CD14-positive monocyte (primary cell): ENCODE results near the gene L3MBTL4. TPM values are rescaled to one million over a fixed set of nuclear protein-coding genes. Genes with fewer than 3 reads are reported as not detected.

Experiments
- DNase-seq, 3 donors: peaks; one replicate each; pipeline ENCODE4 v3.0.0-alpha.2; 2011 to 2022
- H2AFZ ChIP-seq: 2 replicates; pipeline ENCODE4 v1.6.0; 2012; ENCODE audit warnings: mild to moderate bottlenecking, low read depth, low read length, inconsistent platforms; ENCODE audit not compliant: insufficient read depth, poor library complexity, severe bottlenecking
- H3K27ac ChIP-seq, 2 donors: 1 replicate in 1 of 2; 2 replicates in 1 of 2; pipeline ENCODE4 v1.5.1; 2012 to 2013; ENCODE audit warnings: low read length in 2 of 2, control low read depth in 1 of 2, inconsistent platforms in 1 of 2, low read depth in 1 of 2, mild to moderate bottlenecking in 1 of 2
- H3K27me3 ChIP-seq, 2 donors: one replicate each; pipeline versions ENCODE4 v1.6.0 to v1.6.1; 2011 to 2013; ENCODE audit warnings: low read length in 2 of 2; ENCODE audit not compliant: control insufficient read depth in 2 of 2, insufficient read depth in 2 of 2
- H3K36me3 ChIP-seq, 2 donors: replicated peaks in 1 of 2; 1 replicate in 1 of 2; 2 replicates in 1 of 2; pipeline versions ENCODE4 v1.5.1 to v1.6.1; 2012 to 2013; ENCODE audit warnings: low read length in 2 of 2, control low read depth in 1 of 2, inconsistent platforms in 1 of 2, mild to moderate bottlenecking in 1 of 2; ENCODE audit not compliant: insufficient read depth in 2 of 2, control insufficient read depth in 1 of 2
- H3K4me1 ChIP-seq, 2 donors: 1 replicate in 1 of 2; 2 replicates in 1 of 2; pipeline versions ENCODE4 v1.5.1 to v1.6.1; 2012 to 2013; ENCODE audit warnings: low read length in 2 of 2, control low read depth in 1 of 2, inconsistent platforms in 1 of 2, mild to moderate bottlenecking in 1 of 2, moderate library complexity in 1 of 2; ENCODE audit not compliant: insufficient read depth in 2 of 2, control insufficient read depth in 1 of 2
- H3K4me2 ChIP-seq: replicated peaks from 2 replicates; pipeline ENCODE3; 2012; ENCODE audit warnings: low read length, moderate library complexity, mild to moderate bottlenecking; ENCODE audit not compliant: poor library complexity, severe bottlenecking; ENCODE audit errors: extremely low read depth
- H3K4me3 ChIP-seq, 3 experiments: fragments of 200-600 bp in 1 of 3; sonication (generic) in 1 of 3; replicated peaks in 1 of 3; 1 replicate in 2 of 3; 2 replicates in 1 of 3; pipeline ENCODE4 v1.5.1; 2011 to 2013; ENCODE audit warnings: low read length in 3 of 3, mild to moderate bottlenecking in 3 of 3, control low read depth in 2 of 3, low read depth in 2 of 3, inconsistent platforms in 1 of 3, moderate library complexity in 1 of 3
- H3K79me2 ChIP-seq: 2 replicates; pipeline ENCODE4 v1.6.0; 2012; ENCODE audit warnings: mild to moderate bottlenecking, control low read depth, inconsistent platforms, low read length, moderate library complexity; ENCODE audit not compliant: insufficient read depth
- H3K9ac ChIP-seq: 2 replicates; pipeline ENCODE4 v1.6.0; 2017; ENCODE audit warnings: low read length, mild to moderate bottlenecking; ENCODE audit not compliant: insufficient read depth, poor library complexity, severe bottlenecking
- H3K9me3 ChIP-seq, 2 donors: replicated peaks in 1 of 2; 1 replicate in 1 of 2; 2 replicates in 1 of 2; pipeline versions ENCODE4 v1.5.1 to v1.6.1; 2012 to 2013; ENCODE audit warnings: low read length in 2 of 2, control low read depth in 1 of 2; ENCODE audit not compliant: control insufficient read depth in 1 of 2, insufficient read depth in 1 of 2
- H4K20me1 ChIP-seq: 2 replicates; pipeline ENCODE4 v1.6.0; 2012; ENCODE audit warnings: mild to moderate bottlenecking, low read length, control low read depth, moderate library complexity; ENCODE audit not compliant: insufficient read depth
- H3K27ac Mint-ChIP-seq, 7 donors: one replicate each; pipeline ENCODE4 v1.8.0; 2020; ENCODE audit warnings: mild to moderate bottlenecking in 7 of 7, mixed read lengths in 7 of 7, moderate library complexity in 6 of 7, inconsistent platforms in 2 of 7
- H3K27me3 Mint-ChIP-seq, 3 donors: one replicate each; pipeline ENCODE4 v1.8.0; 2021 to 2022; ENCODE audit warnings: low read depth in 3 of 3, mild to moderate bottlenecking in 3 of 3, mixed read lengths in 3 of 3, moderate library complexity in 3 of 3, inconsistent platforms in 1 of 3
- H3K36me3 Mint-ChIP-seq, 2 donors: one replicate each; pipeline ENCODE4 v1.8.0; 2020; ENCODE audit warnings: mixed read lengths in 2 of 2, inconsistent platforms in 1 of 2, mild to moderate bottlenecking in 1 of 2
- H3K4me1 Mint-ChIP-seq: one replicate; pipeline ENCODE4 v1.8.0; 2020; ENCODE audit warnings: mild to moderate bottlenecking, mixed read lengths
- H3K4me3 Mint-ChIP-seq, 2 donors: one replicate each; pipeline ENCODE4 v1.8.0; 2020; ENCODE audit warnings: mild to moderate bottlenecking in 2 of 2, mixed read lengths in 2 of 2, moderate library complexity in 1 of 2
- H3K9me3 Mint-ChIP-seq, 7 donors: one replicate each; pipeline ENCODE4 v1.8.0; 2020 to 2022; ENCODE audit warnings: mixed read lengths in 7 of 7, mild to moderate bottlenecking in 6 of 7, moderate library complexity in 6 of 7, inconsistent platforms in 2 of 7
- CTCF ChIP-seq: fragments of 200-600 bp; IDR thresholded peaks from one replicate; pipeline ENCODE4 v1.8.0; 2022; ENCODE audit warnings: antibody characterized with exemption, mild to moderate bottlenecking
- WGBS: methylation state at CpG from one replicate; pipeline ENCODE4 v1.1.5; 2013; ENCODE audit warnings: missing lambda C conversion rate; ENCODE audit not compliant: insufficient coverage; 5-methylcytosine and 5-hydroxymethylcytosine counted together
- intact Hi-C, 2 donors: fragments of 100-400 bp; cut with micrococcal nuclease; formaldehyde crosslinking; loops; one replicate each; pipeline versions ENCODE4 v1.15.0 to v1.15.1; 2023
- polyA plus RNA-seq, 3 donors: library from polyadenylated mRNA; depleted of rRNA in 1 of 3; unstranded in 2 of 3; stranded (reverse) in 1 of 3; fragments of 300-500 nt in 2 of 3; fragments of >200 nt in 1 of 3; fragmentation: Illumina TruSeq in 2 of 3; gene quantifications; 1 replicate in 2 of 3; 2 replicates in 1 of 3; pipeline ENCODE4 v1.2.3, GENCODE V29; 2012 to 2021

Gene L3MBTL4
- polyA plus RNA-seq, 3 donors = 0.55 to 1.2 (median 0.72) TPM

- Mint-ChIP-seq H3K36me3 (no peaks in the 10 kb centered on the region), H3K4me1 (no peaks in the 10 kb centered on the region), H3K4me3 (no peak overlapping the region), H3K27ac (no peak overlapping the region), H3K27me3 (no peaks in the 10 kb centered on the region), H3K9me3 (peaks cover 0 to 13% (median 7%) of the 10 kb centered on the region in 7 donors)
- no peaks in the 10 kb centered on the region for H4K20me1 ChIP-seq
- H3K9ac ChIP-seq = no peak overlapping the region
- H3K4me1 ChIP-seq = no peaks in the 10 kb centered on the region
- WGBS = 96% methylated on average over 9 of the region's 9 CpGs
- no peak overlapping the region for H3K27ac ChIP-seq
- H3K36me3 ChIP-seq = no peaks in the 10 kb centered on the region
- H3K4me3 ChIP-seq = no peak overlapping the region
- H3K27me3 ChIP-seq = no peaks in the 10 kb centered on the region
- no peak for DNase-seq
- no peak for TF ChIP-seq CTCF
- H3K79me2 ChIP-seq = no peaks in the 10 kb centered on the region
- intact Hi-C loops = no loop called here
- H3K4me2 ChIP-seq = no peak overlapping the region
- H3K9me3 ChIP-seq = peaks cover 0 to 11% of the 10 kb centered on the region in 2 donors
- no peak overlapping the region for H2AFZ ChIP-seq
Observed at GRCh38 chr18:5993938-5994337, 420.8 kb downstream of the L3MBTL4 start.

- Histone ChIP-seq H3K4me1 (no peaks in the 10 kb centered on the region), H3K9me3 (peaks cover 0 to 11% of the 10 kb centered on the region in 2 donors), H3K27ac (no peak overlapping the region), H2AFZ (no peak overlapping the region), H3K4me3 (no peak overlapping the region), H3K9ac (no peak overlapping the region), H4K20me1 (no peaks in the 10 kb centered on the region), H3K79me2 (no peaks in the 10 kb centered on the region), H3K27me3 (no peaks in the 10 kb centered on the region), H3K36me3 (no peaks in the 10 kb centered on the region), H3K4me2 (no peak overlapping the region)
- H3K27me3 Mint-ChIP-seq = no peaks in the 10 kb centered on the region
- TF ChIP-seq CTCF = no peak
- no peak overlapping the region for H3K27ac Mint-ChIP-seq
- H3K36me3 Mint-ChIP-seq = no peaks in the 10 kb centered on the region
- no peak overlapping the region for H3K4me3 Mint-ChIP-seq
- intact Hi-C loops = no loop called here
- no peaks in the 10 kb centered on the region for H3K4me1 Mint-ChIP-seq
- peaks cover 0 to 11% (median 4%) of the 10 kb centered on the region in 7 donors for H3K9me3 Mint-ChIP-seq
- 100% methylated on average over 2 of the region's 7 CpGs for WGBS
- no peak for DNase-seq
Observed at GRCh38 chr18:5992381-5992780, 422.3 kb downstream of the L3MBTL4 start.
